ENCODE results near the gene TOB2. TPM values are rescaled to one million over a fixed set of nuclear protein-coding genes. Genes with fewer than 3 reads are reported as not detected.

The TOB2 gene
- total RNA-seq, 1 donor: 29.0 TPM

GRCh38 chr22:41387341-41387740 lies 59.3 kb downstream of the TOB2 start:
- no peak overlapping the region for H2AFZ ChIP-seq (ENCODE audit: low read length)
- H3K27me3 ChIP-seq (ENCODE audit: insufficient read depth, low read length): no peaks in the 10 kb centered on the region
- no peaks in the 10 kb centered on the region for H4K20me1 ChIP-seq (ENCODE audit: insufficient read depth, low read length)
- H3K27ac ChIP-seq (ENCODE audit: low read depth, low read length): no peak overlapping the region
- H3K4me3 ChIP-seq (ENCODE audit: insufficient read depth, low read length): no peak overlapping the region
- no peak for DNase-seq (ENCODE audit: insufficient read length, low spot score, missing footprints)
- no peak for TF ChIP-seq CTCF (IDR thresholded peaks at IDR 0.05; ENCODE audit: extremely low read depth, low read depth, low read length)
- H3K79me2 ChIP-seq (ENCODE audit: insufficient read depth, low read length): peaks cover 2% of the 10 kb centered on the region
- no peaks in the 10 kb centered on the region for H3K9me3 ChIP-seq (ENCODE audit: low read depth, low read length)
- no peak overlapping the region for H3K4me2 ChIP-seq (ENCODE audit: insufficient read depth, low read length)
- H3K4me1 ChIP-seq (ENCODE audit: insufficient read depth, low read length): peaks cover 7% of the 10 kb centered on the region
- H3K36me3 ChIP-seq (ENCODE audit: insufficient read depth, low read length): peaks cover 22% of the 10 kb centered on the region

GRCh38 chr22:41384128-41384527 lies 62.5 kb downstream of the TOB2 start:
- H3K4me2 ChIP-seq (ENCODE audit: insufficient read depth, low read length): no peak overlapping the region
- no peaks in the 10 kb centered on the region for H3K9me3 ChIP-seq (ENCODE audit: low read depth, low read length)
- peak; percentile 25 for DNase-seq (ENCODE audit: insufficient read length, low spot score, missing footprints)
- peaks cover 3% of the 10 kb centered on the region for H3K79me2 ChIP-seq (ENCODE audit: insufficient read depth, low read length)
- no peak overlapping the region for H2AFZ ChIP-seq (ENCODE audit: low read length)
- H3K4me1 ChIP-seq (ENCODE audit: insufficient read depth, low read length): peaks cover 21% of the 10 kb centered on the region
- TF ChIP-seq CTCF (IDR thresholded peaks at IDR 0.05; ENCODE audit: extremely low read depth, low read depth, low read length): no peak
- H3K27me3 ChIP-seq (ENCODE audit: insufficient read depth, low read length): no peaks in the 10 kb centered on the region
- no peak overlapping the region for H3K27ac ChIP-seq (ENCODE audit: low read depth, low read length)
- peaks cover 17% of the 10 kb centered on the region for H3K36me3 ChIP-seq (ENCODE audit: insufficient read depth, low read length)
- no peaks in the 10 kb centered on the region for H4K20me1 ChIP-seq (ENCODE audit: insufficient read depth, low read length)
- no peak overlapping the region for H3K4me3 ChIP-seq (ENCODE audit: insufficient read depth, low read length)

Other genes with a start within 250 kb of the TOB2 start
- gene L3MBTL2, start 241.5 kb downstream of the TOB2 start, total RNA-seq: 21.5 and 22.8 TPM in 2 replicates
- gene CHADL, start 205.9 kb downstream of the TOB2 start, total RNA-seq: 1.1 and 1.2 TPM in 2 replicates
- gene RANGAP1, start 160.6 kb downstream of the TOB2 start, total RNA-seq: 29.8 and 31.8 TPM in 2 replicates
- 43.6 and 53.6 TPM in 2 replicates for gene ZC3H7B, start 145.3 kb downstream of the TOB2 start, total RNA-seq
- 17.4 and 18.3 TPM in 2 replicates for gene TEF, start 64.9 kb downstream of the TOB2 start, total RNA-seq
- gene PHF5A, start 21.9 kb upstream of the TOB2 start, total RNA-seq: 27.7 and 38.4 TPM in 2 replicates
- 57.9 and 60.4 TPM in 2 replicates for gene ACO2, start 22.3 kb upstream of the TOB2 start, total RNA-seq
- 26.2 and 27.9 TPM in 2 replicates for gene POLR3H, start 97.7 kb upstream of the TOB2 start, total RNA-seq
- 0.88 and 1.1 TPM in 2 replicates for gene CSDC2, start 114.2 kb upstream of the TOB2 start, total RNA-seq
- 15.6 and 18.9 TPM in 2 replicates for gene PMM1, start 143.0 kb upstream of the TOB2 start, total RNA-seq
- 16.3 and 18.3 TPM in 2 replicates for gene DESI1, start 174.2 kb upstream of the TOB2 start, total RNA-seq
- 247 and 251 TPM in 2 replicates for gene XRCC6, start 174.5 kb upstream of the TOB2 start, total RNA-seq
- gene SNU13, start 242.1 kb upstream of the TOB2 start, total RNA-seq: 56.1 and 58.0 TPM in 2 replicates